ENCODE results near the gene CARD18.

GRCh38 chr11:105158436-105158835, 18.9 kb upstream of the CARD18 start:
- no peak for TF ChIP-seq CTCF (IDR thresholded peaks at IDR 0.05)
- no peak for TF ChIP-seq POLR2AphosphoS5 (IDR thresholded peaks at IDR 0.05; ENCODE audit: low read depth, low read length)
- no peak for TF ChIP-seq REST (IDR thresholded peaks at IDR 0.05; ENCODE audit: insufficient read depth in 1 of 2, low read depth in 2 of 2, low read length in 1 of 2)
- TF ChIP-seq SIN3A (IDR thresholded peaks at IDR 0.05; ENCODE audit: borderline replicate concordance, insufficient read depth, low read depth, low read length), result no peak

All from Panc1 (cell line).